ENCODE measurements around the gene TBCK. TPM values are rescaled to one million over a fixed set of nuclear protein-coding genes. Genes with fewer than 3 reads are reported as not detected.
A peak's percentile ranks its signal among the peaks of the same experiment; 100 is the strongest.

Gene TBCK
- total and polyA plus RNA-seq, 3 donors from 2014 or later = 17.7 to 67.1 (median 66.3) TPM

- Histone ChIP-seq H3K4me3 (no peak overlapping the region), H3K27me3 (no peaks in the 10 kb centered on the region), H3K27ac (no peak overlapping the region), H3K4me1 (no peaks in the 10 kb centered on the region), H3K36me3 (ENCODE audit: low read depth, missing control alignments) (no peaks in the 10 kb centered on the region), H3K9me3 (no peaks in the 10 kb centered on the region)
- no peak for TF ChIP-seq POLR2A (IDR thresholded peaks at IDR 0.05)
- TF ChIP-seq, protein P1, sequence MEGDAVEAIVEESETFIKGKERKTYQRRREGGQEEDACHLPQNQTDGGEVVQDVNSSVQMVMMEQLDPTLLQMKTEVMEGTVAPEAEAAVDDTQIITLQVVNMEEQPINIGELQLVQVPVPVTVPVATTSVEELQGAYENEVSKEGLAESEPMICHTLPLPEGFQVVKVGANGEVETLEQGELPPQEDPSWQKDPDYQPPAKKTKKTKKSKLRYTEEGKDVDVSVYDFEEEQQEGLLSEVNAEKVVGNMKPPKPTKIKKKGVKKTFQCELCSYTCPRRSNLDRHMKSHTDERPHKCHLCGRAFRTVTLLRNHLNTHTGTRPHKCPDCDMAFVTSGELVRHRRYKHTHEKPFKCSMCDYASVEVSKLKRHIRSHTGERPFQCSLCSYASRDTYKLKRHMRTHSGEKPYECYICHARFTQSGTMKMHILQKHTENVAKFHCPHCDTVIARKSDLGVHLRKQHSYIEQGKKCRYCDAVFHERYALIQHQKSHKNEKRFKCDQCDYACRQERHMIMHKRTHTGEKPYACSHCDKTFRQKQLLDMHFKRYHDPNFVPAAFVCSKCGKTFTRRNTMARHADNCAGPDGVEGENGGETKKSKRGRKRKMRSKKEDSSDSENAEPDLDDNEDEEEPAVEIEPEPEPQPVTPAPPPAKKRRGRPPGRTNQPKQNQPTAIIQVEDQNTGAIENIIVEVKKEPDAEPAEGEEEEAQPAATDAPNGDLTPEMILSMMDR (IDR thresholded peaks at IDR 0.05) = no peak
- WGBS, 2 donors = 71 to 81% methylated on average over 1 of the region's 1 CpG
- intact Hi-C loops (cut with DNase I; ENCODE audit: low total_unique reads) = no loop called here
- no peak for DNase-seq
These were observed 45.3 kb downstream of the TBCK start for GRCh38 chr4:106270736-106271135.

- Histone ChIP-seq H3K36me3 (ENCODE audit: low read depth, missing control alignments) (no peaks in the 10 kb centered on the region), H3K4me3 (no peak overlapping the region), H3K27me3 (no peaks in the 10 kb centered on the region), H3K9me3 (no peaks in the 10 kb centered on the region), H3K27ac (no peak overlapping the region), H3K4me1 (no peaks in the 10 kb centered on the region)
- 93% methylated on average over 2 of the region's 2 CpGs for WGBS, 2 donors
- intact Hi-C loops (cut with DNase I; ENCODE audit: low total_unique reads) = no loop called here
- TF ChIP-seq, protein P1 (IDR thresholded peaks at IDR 0.05) = no peak
- no peak for TF ChIP-seq POLR2A (IDR thresholded peaks at IDR 0.05)
- DNase-seq = no peak
These were observed 46.3 kb downstream of the TBCK start for GRCh38 chr4:106269711-106270110.

- no peaks in the 10 kb centered on the region for H3K27me3 ChIP-seq
- no peak overlapping the region for H3K27ac ChIP-seq
- intact Hi-C loops (cut with DNase I; ENCODE audit: low total_unique reads) = no loop called here
These were observed 47.2 kb downstream of the TBCK start for GRCh38 chr4:106268786-106269185.

GRCh38 chr4:106266201-106266600, 49.8 kb downstream of the TBCK start:
- Histone ChIP-seq H3K4me1 (no peaks in the 10 kb centered on the region), H3K9me3 (no peaks in the 10 kb centered on the region), H3K27me3 (no peaks in the 10 kb centered on the region), H3K4me3 (no peak overlapping the region), H3K36me3 (ENCODE audit: low read depth, missing control alignments) (no peaks in the 10 kb centered on the region), H3K27ac (no peak overlapping the region)
- DNase-seq = no peak
- intact Hi-C loops (cut with DNase I; ENCODE audit: low total_unique reads) = no loop called here
- TF ChIP-seq, protein P1 (IDR thresholded peaks at IDR 0.05) = peak in 1 of 3 experiments; percentile 16
- TF ChIP-seq POLR2A (IDR thresholded peaks at IDR 0.05) = no peak

More at GRCh38 chr4:106268786-106269185, 47.2 kb downstream of the TBCK start:
- Histone ChIP-seq H3K36me3 (ENCODE audit: low read depth, missing control alignments) (no peaks in the 10 kb centered on the region), H3K4me1 (no peaks in the 10 kb centered on the region), H3K9me3 (no peaks in the 10 kb centered on the region), H3K4me3 (no peak overlapping the region)
- TF ChIP-seq, protein P1 (IDR thresholded peaks at IDR 0.05) = no peak
- no peak for TF ChIP-seq POLR2A (IDR thresholded peaks at IDR 0.05)
- no peak for DNase-seq

DNA sequence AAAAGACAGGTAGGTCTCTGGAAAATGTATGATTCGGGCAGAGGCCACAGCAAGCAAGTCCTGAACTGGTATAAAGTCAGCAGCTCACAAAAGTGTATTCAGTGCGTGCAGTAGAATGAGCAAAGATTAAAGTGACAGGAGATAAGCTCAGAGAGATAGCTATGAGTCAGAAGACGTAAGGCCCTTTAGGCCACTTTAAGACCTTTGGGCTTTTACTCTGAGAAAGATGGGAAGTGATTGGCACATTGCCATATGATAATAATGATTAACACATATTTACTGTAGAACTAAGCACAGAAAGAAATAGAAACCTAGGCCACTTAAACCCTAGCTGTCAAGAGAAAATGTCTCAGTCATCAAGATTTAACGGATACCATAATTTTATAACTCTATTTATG, 51.7 kb downstream of the TBCK start:
- Histone ChIP-seq H3K27me3 (no peaks in the 10 kb centered on the region), H3K36me3 (ENCODE audit: low read depth, missing control alignments) (no peaks in the 10 kb centered on the region), H3K4me3 (no peak overlapping the region), H3K9me3 (no peaks in the 10 kb centered on the region), H3K4me1 (no peaks in the 10 kb centered on the region), H3K27ac (no peak overlapping the region)
- 67 to 82% methylated on average over 4 of the region's 4 CpGs for WGBS, 2 donors
- intact Hi-C loops (cut with DNase I; ENCODE audit: low total_unique reads) = no loop called here
- no peak for DNase-seq
- TF ChIP-seq, protein P1 (IDR thresholded peaks at IDR 0.05) = no peak
- TF ChIP-seq POLR2A (IDR thresholded peaks at IDR 0.05) = no peak
